GM18907 (cell line): Measurements from ENCODE around the gene PCNX1.

Experiments used
- ATAC-seq: cut with Tn5 transposase; IDR thresholded peaks from one replicate; pipeline ENCODE4 v1.9.1; 2021; ENCODE audit warnings: mild to moderate bottlenecking, moderate library complexity; ENCODE audit not compliant: unreplicated experiment

The PCNX1 gene

GRCh38 chr14:70955543-70956480 lies 48.6 kb downstream of the PCNX1 start:
- peak; percentile 51 for ATAC-seq

- no peak for ATAC-seq
These were observed 49.3 kb downstream of the PCNX1 start for GRCh38 chr14:70956511-70956910.

GRCh38 chr14:70957710-70958109 lies 50.5 kb downstream of the PCNX1 start:
- ATAC-seq: no peak

GRCh38 chr14:70962935-70963334 lies 55.7 kb downstream of the PCNX1 start:
- no peak for ATAC-seq

GRCh38 chr14:70964492-70964891 lies 57.2 kb downstream of the PCNX1 start:
- no peak for ATAC-seq

GRCh38 chr14:70971560-70971959 lies 64.3 kb downstream of the PCNX1 start:
- ATAC-seq: no peak

- peak; percentile 52 for ATAC-seq
These were observed 65.1 kb downstream of the PCNX1 start for GRCh38 chr14:70972107-70972976.

- ATAC-seq: no peak
These were observed 69.3 kb downstream of the PCNX1 start for GRCh38 chr14:70976591-70976990.

GRCh38 chr14:70981000-70981952 lies 74.0 kb downstream of the PCNX1 start:
- no peak for ATAC-seq

- ATAC-seq: no peak
These were observed 74.9 kb downstream of the PCNX1 start for GRCh38 chr14:70982200-70982599.

GRCh38 chr14:70987041-70987440 lies 79.8 kb downstream of the PCNX1 start:
- ATAC-seq: no peak

- no peak for ATAC-seq
These were observed 81.2 kb downstream of the PCNX1 start for GRCh38 chr14:70988452-70988851.

- ATAC-seq: no peak
These were observed 86.7 kb downstream of the PCNX1 start for GRCh38 chr14:70993931-70994330.

- no peak for ATAC-seq
These were observed 88.0 kb downstream of the PCNX1 start for GRCh38 chr14:70995211-70995610.

- ATAC-seq: no peak
These were observed 88.4 kb downstream of the PCNX1 start for GRCh38 chr14:70995671-70996070.

- no peak for ATAC-seq
These were observed 91.9 kb downstream of the PCNX1 start for GRCh38 chr14:70999117-70999516.

GRCh38 chr14:71000091-71000490 lies 92.8 kb downstream of the PCNX1 start:
- ATAC-seq: no peak

GRCh38 chr14:71001742-71002141 lies 94.5 kb downstream of the PCNX1 start:
- ATAC-seq: no peak

GRCh38 chr14:71003156-71003555 lies 95.9 kb downstream of the PCNX1 start:
- ATAC-seq: no peak

GRCh38 chr14:71004481-71004880 lies 97.2 kb downstream of the PCNX1 start:
- ATAC-seq: no peak

GRCh38 chr14:71005076-71005475 lies 97.8 kb downstream of the PCNX1 start:
- ATAC-seq: no peak
